ENCODE data around the gene FBXO10. TPM values are rescaled to one million over a fixed set of nuclear protein-coding genes. Genes with fewer than 3 reads are reported as not detected.

The FBXO10 gene
- total RNA-seq, 1 experiment from 2014 or later: 5.3 TPM

DNA sequence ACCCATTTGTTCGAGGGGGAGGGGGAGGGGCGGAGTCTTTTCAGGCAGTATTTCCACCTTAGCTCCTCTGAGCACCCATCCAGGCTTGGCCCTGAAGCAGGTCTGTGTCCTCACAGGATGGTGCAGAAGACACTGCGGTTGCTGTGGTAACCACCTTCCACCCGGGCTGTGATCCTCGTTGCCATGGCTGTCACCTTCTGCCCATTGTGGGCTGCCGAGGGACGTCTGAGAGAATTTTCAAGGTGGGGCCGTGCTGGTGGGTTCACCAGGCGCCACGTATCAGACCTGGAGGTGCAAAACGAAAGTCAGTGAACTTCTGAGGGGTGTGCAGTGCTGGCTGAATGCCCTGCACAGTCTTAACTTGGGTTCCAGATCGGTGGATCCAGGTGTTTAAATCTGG is 63.7 kb downstream of the FBXO10 start:
- H2AFZ ChIP-seq (ENCODE audit: low read depth, low read length, poor library complexity, severe bottlenecking): no peak overlapping the region
- H3K9me3 ChIP-seq (ENCODE audit: control insufficient read depth in 1 of 2, insufficient read depth in 1 of 2, low read depth in 1 of 2, low read length in 2 of 2): no peaks in the 10 kb centered on the region
- peaks cover 2 to 3% of the 10 kb centered on the region in 2 experiments; a peak in 2 of 4 replicates for H3K36me3 ChIP-seq (ENCODE audit: control insufficient read depth in 1 of 2, insufficient read depth in 2 of 2, low read length in 2 of 2)
- DNase-seq (ENCODE audit: low read depth, low spot score): no peak
- no TSS peak for BruUV-seq (replicated peaks)
- no peaks in the 10 kb centered on the region for H3K27me3 ChIP-seq (ENCODE audit: insufficient read depth, low read length)
- no peak overlapping the region for H3K9ac ChIP-seq (ENCODE audit: low read length)
- ChIA-PET RAD21 (ENCODE audit: low non-redundant PET in 1 of 2, low total read pairs in 2 of 2, uncharacterized antibody in 2 of 2, unreplicated experiment in 2 of 2) (no interaction called here), POLR2A (no interaction called here), CTCF (no interaction called here)
- intact Hi-C loops (cut with micrococcal nuclease): no loop called here
- no peak overlapping the region for H3K4me3 ChIP-seq (replicated peaks in 1 of 2; ENCODE audit: low read depth in 1 of 2, low read length in 2 of 2)
- no peak overlapping the region for H3K27ac ChIP-seq (ENCODE audit: low read depth, low read length)
- no peak for ATAC-seq
- H4K20me1 ChIP-seq (ENCODE audit: insufficient read depth): no peaks in the 10 kb centered on the region; the same call in 1 of the 2 replicates
- no peaks in the 10 kb centered on the region; a peak in 1 of 4 replicates for H3K4me1 ChIP-seq (ENCODE audit: control insufficient read depth in 1 of 2, insufficient read depth in 2 of 2, low read length in 2 of 2)
- H3K9me2 ChIP-seq (ENCODE audit: insufficient read depth): no peaks in the 10 kb centered on the region
- H3K79me2 ChIP-seq (ENCODE audit: insufficient read depth, low read length): no peaks in the 10 kb centered on the region
- H3K4me2 ChIP-seq (ENCODE audit: low read length): no peak overlapping the region
- TF ChIP-seq SRF (IDR thresholded peaks at IDR 0.05; ENCODE audit: low read depth): no peak
- no peak for TF ChIP-seq ZFX (IDR thresholded peaks at IDR 0.05)
- TF ChIP-seq TCF7L2 (IDR thresholded peaks at IDR 0.05; ENCODE audit: borderline replicate concordance, extremely low read depth, insufficient read depth, insufficient read length): no peak
- no peak for TF ChIP-seq ELF1 (IDR thresholded peaks at IDR 0.05; ENCODE audit: borderline replicate concordance, low read depth)
- TF ChIP-seq ZNF274 (IDR thresholded peaks at IDR 0.05; ENCODE audit: low read depth, low read length): no peak
- TF ChIP-seq, protein P1, sequence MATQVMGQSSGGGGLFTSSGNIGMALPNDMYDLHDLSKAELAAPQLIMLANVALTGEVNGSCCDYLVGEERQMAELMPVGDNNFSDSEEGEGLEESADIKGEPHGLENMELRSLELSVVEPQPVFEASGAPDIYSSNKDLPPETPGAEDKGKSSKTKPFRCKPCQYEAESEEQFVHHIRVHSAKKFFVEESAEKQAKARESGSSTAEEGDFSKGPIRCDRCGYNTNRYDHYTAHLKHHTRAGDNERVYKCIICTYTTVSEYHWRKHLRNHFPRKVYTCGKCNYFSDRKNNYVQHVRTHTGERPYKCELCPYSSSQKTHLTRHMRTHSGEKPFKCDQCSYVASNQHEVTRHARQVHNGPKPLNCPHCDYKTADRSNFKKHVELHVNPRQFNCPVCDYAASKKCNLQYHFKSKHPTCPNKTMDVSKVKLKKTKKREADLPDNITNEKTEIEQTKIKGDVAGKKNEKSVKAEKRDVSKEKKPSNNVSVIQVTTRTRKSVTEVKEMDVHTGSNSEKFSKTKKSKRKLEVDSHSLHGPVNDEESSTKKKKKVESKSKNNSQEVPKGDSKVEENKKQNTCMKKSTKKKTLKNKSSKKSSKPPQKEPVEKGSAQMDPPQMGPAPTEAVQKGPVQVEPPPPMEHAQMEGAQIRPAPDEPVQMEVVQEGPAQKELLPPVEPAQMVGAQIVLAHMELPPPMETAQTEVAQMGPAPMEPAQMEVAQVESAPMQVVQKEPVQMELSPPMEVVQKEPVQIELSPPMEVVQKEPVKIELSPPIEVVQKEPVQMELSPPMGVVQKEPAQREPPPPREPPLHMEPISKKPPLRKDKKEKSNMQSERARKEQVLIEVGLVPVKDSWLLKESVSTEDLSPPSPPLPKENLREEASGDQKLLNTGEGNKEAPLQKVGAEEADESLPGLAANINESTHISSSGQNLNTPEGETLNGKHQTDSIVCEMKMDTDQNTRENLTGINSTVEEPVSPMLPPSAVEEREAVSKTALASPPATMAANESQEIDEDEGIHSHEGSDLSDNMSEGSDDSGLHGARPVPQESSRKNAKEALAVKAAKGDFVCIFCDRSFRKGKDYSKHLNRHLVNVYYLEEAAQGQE (IDR thresholded peaks at IDR 0.05; ENCODE audit: low read depth): no peak
- TF ChIP-seq YY1 (IDR thresholded peaks at IDR 0.05; ENCODE audit: extremely low read depth, insufficient replicate concordance, low read depth, low read length): no peak
- TF ChIP-seq, protein P2, sequence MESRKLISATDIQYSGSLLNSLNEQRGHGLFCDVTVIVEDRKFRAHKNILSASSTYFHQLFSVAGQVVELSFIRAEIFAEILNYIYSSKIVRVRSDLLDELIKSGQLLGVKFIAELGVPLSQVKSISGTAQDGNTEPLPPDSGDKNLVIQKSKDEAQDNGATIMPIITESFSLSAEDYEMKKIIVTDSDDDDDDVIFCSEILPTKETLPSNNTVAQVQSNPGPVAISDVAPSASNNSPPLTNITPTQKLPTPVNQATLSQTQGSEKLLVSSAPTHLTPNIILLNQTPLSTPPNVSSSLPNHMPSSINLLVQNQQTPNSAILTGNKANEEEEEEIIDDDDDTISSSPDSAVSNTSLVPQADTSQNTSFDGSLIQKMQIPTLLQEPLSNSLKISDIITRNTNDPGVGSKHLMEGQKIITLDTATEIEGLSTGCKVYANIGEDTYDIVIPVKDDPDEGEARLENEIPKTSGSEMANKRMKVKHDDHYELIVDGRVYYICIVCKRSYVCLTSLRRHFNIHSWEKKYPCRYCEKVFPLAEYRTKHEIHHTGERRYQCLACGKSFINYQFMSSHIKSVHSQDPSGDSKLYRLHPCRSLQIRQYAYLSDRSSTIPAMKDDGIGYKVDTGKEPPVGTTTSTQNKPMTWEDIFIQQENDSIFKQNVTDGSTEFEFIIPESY (IDR thresholded peaks at IDR 0.05; ENCODE audit: extremely low read depth, insufficient replicate concordance, low read length): no peak
- no peak for TF ChIP-seq JUND (IDR thresholded peaks at IDR 0.05)
- no peak for TF ChIP-seq POLR2A (IDR thresholded peaks at IDR 0.05; ENCODE audit: borderline replicate concordance, extremely low read depth, insufficient read depth, insufficient read length)
- TF ChIP-seq, protein P3, sequence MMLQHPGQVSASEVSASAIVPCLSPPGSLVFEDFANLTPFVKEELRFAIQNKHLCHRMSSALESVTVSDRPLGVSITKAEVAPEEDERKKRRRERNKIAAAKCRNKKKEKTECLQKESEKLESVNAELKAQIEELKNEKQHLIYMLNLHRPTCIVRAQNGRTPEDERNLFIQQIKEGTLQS (IDR thresholded peaks at IDR 0.05): no peak
- no peak for TF ChIP-seq SP1 (IDR thresholded peaks at IDR 0.05; ENCODE audit: low read depth)
- TF ChIP-seq, protein P4, sequence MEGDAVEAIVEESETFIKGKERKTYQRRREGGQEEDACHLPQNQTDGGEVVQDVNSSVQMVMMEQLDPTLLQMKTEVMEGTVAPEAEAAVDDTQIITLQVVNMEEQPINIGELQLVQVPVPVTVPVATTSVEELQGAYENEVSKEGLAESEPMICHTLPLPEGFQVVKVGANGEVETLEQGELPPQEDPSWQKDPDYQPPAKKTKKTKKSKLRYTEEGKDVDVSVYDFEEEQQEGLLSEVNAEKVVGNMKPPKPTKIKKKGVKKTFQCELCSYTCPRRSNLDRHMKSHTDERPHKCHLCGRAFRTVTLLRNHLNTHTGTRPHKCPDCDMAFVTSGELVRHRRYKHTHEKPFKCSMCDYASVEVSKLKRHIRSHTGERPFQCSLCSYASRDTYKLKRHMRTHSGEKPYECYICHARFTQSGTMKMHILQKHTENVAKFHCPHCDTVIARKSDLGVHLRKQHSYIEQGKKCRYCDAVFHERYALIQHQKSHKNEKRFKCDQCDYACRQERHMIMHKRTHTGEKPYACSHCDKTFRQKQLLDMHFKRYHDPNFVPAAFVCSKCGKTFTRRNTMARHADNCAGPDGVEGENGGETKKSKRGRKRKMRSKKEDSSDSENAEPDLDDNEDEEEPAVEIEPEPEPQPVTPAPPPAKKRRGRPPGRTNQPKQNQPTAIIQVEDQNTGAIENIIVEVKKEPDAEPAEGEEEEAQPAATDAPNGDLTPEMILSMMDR (IDR thresholded peaks at IDR 0.05 in 2 of 3, conservative IDR thresholded peaks at IDR 0.05 in 1 of 3; ENCODE audit: borderline replicate concordance in 1 of 3, insufficient read depth in 1 of 3, low read depth in 2 of 3, low read length in 2 of 3): no peak
